NCI-H748 treated with DMSO at 0.1 percent for 48 hours (cell line): ENCODE results near the gene ARL6IP5.
A peak's percentile ranks its signal among the peaks of the same experiment; 100 is the strongest.

ENCODE experiments used
- DNase-seq: peaks from one replicate; lab custom pipeline; 2025; lab: John Stamatoyannopoulos, UW

The ARL6IP5 gene

DNA sequence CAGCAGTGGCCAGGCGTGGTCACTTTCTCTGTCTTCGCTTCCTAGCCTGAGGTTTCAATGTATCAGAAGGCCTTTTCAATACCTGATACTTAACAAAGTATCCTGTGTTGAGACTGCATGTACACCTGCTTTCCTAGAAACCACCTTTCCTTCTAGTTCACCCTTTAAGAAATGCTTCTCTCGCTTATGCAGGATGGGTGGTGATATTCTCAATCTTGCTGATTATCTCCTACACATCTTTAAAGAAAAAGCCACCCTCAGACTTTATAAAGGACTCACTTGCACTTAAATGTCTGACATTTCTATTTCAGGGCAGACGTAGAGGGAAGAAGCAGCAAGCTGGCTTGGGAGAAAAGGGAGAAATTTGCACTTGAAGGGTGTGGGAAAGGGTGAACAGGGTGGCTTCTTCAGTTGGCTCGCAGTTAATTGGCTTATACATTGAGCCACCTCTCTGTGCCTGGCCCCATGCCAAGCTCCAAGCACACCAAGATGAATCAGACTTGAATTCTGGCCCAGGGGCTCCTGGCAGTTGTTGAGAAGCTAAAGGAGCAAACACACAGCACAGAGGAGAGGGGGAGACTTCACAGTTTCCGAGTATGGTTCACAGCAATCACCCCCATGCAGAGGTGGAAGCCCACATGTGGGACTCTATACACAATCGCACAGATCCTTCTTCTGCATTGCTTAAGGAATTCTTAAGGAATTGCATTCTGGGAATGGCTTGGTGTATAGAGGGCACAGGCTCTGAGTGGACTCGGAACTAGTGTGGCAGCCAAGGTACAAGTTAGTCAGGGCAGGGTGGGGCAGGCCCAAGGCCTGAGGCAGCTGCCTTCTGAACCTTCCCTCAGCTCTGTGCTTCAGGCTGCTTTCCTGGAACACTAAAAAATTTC lies 1.3 kb downstream of the ARL6IP5 start:
- peak; percentile 25 for DNase-seq

GRCh38 chr3:69087030-69087791 lies 2.5 kb downstream of the ARL6IP5 start:
- DNase-seq: no peak

DNA sequence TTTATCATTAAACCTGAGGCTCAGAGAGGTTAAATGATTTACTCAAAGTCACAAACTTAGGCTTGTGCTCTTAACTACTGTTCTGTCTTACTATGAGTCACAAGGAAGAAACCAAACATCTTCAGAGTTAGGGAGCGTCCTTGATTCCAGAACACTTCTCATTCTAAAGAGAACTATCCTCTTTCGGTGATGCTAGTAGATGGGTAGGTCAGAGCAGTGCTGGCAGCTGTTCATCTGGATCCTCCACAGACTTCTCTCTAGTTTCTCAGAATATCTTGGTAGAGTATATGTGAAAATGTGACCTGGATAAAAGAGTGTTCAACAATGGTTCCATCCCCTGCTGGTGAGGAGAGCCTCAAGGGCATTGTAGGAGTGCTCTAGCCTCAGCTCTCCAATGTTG lies 3.3 kb downstream of the ARL6IP5 start:
- DNase-seq: no peak

DNA sequence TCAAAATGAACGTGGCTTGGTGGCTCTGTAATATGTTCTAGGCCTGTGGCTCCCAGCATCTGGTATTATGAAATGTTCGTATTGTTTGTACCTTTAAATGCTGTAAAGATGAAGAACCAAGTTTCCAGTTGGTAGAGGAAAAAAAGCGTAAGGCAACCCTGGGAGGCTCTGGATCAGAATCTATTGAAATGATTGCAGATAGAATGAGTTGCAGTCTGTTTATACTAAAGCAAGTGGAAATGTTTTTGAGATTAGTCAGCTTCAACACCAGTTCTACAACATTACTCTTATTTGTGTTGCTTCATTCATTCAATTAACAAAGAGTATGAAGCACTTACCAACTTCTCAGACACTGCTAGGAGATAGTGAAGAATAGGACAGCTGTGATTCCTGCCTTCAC lies 5.3 kb downstream of the ARL6IP5 start:
- no peak for DNase-seq

GRCh38 chr3:69091389-69092029 lies 6.8 kb downstream of the ARL6IP5 start:
- no peak for DNase-seq

- DNase-seq: no peak
These were observed 7.3 kb downstream of the ARL6IP5 start for GRCh38 chr3:69092030-69092516.

DNA sequence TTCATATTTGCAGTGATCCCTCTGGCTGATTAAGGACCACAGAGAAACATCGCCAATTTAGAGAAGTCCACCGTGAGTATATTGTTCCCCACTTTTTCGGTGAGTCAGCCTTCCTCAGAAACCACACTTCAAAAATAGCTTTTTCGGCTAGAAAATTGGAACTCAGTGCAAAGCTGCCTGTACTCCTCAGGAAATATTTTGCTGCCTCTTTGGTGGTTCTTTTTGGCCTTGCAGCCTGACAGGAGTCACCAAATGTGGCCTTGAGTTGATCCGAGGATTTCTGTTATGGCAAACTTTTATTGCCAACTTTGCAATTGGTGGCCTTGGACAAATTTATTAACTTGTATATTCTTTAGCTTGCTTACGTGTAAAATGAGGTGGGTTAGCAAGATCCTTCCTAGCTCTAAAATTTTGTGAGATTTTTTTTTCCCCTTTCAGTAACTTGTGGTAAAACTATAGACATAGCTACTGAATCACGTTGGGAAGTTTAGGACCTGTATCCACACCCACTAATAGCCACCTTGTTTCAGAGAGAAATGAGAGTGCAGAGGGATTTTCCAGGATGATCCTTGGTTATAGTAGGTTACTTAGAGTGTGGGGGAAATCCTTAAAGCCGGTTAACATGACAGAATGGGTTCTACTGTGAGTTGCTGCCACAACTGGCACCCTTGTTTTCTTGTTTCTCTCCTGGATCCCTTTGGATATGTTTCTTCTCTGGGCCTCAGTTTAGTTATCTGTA lies 9.9 kb downstream of the ARL6IP5 start:
- DNase-seq: no peak

DNA sequence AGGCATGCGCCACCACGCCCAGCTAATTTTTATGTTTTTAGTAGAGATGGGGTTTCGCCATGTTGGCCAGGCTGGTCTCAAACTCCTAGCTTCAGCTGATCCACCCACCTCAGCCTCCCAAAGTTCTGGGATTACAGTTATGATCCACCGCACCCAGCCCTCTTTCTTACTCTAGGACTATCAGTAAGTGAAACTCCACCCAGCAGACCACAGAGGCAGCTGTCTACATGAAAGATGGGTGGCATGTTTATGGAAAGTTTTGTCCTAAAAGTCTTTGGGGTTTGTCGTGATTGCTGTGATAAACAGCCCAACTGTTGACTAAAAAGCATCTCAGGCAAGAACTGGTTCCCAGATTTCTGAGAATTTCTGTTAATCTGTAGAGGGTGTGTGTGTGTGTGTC lies 10.9 kb downstream of the ARL6IP5 start:
- no peak for DNase-seq

- DNase-seq: no peak
These were observed 11.6 kb downstream of the ARL6IP5 start for GRCh38 chr3:69096299-69096698.

DNA sequence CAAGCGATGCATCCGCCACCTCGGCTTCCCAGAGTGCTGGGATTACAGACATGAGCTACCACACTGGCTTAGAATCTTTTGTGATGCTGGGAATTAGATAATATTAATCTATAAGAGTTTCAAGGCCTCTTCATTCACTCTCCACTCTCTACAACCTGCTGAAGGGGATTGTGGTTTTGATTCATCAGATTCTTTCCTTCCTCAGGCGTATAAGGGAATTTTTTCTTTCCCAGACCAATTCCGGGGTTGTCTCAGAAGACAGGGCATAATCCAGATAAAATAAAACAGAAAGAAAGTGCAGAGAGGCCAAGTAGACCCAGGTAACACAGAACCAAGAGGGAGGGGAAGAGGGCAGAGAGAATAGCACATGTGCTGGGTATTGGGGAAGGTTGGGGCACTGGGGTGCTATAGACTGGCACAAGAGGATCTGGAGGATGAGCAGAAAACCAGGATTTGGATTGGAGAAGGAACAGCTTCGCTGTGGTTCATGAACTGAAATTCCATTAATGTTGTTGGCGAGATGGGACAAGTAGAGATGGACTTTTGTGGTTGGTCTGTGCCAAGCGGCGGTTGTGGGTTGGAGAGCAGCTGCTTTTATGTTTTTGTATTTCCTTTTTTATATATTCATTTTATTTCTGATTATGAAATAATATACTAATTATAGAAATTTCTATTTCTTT lies 12.8 kb downstream of the ARL6IP5 start:
- no peak for DNase-seq

- no peak for DNase-seq
These were observed 14.8 kb downstream of the ARL6IP5 start for GRCh38 chr3:69099576-69099975.

DNA sequence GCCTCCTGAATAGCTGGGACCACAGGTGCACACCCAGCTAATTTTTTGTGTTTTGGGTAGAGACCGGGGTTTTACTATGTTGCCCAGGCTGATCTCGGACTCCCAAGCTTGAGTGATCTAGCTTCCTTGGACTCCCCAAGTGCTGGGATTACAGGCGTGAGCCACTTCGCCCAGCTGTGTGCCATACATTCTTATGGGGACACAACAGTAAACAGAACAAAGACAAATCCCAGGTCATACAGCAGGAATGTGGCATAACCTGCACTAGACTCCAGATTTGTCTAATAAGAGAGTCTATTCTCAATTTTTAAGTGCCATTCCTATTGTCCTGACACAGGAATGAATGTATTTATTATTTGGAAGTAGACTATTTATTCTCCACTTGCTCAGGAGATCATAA lies 17.6 kb downstream of the ARL6IP5 start:
- no peak for DNase-seq

DNA sequence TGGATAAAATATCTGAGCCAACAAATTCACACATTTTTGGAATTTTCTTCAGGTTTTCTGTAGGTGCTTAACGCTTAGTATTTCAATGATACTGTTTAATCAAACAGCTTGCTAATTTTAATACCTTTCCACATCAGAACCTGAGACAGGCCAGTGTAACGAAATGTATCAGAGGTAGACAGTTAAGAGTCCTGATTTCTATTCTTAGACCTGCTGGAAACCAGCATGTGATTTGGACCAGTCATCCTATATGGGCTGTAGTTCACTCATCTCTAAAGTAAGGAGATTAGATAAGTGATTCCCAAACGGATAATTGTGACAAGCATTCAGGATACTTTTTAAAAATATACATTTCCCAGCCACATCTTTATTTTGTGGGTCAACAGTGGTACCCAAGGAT lies 18.4 kb downstream of the ARL6IP5 start:
- no peak for DNase-seq

GRCh38 chr3:69104586-69104985 lies 19.8 kb downstream of the ARL6IP5 start:
- DNase-seq: no peak

DNA sequence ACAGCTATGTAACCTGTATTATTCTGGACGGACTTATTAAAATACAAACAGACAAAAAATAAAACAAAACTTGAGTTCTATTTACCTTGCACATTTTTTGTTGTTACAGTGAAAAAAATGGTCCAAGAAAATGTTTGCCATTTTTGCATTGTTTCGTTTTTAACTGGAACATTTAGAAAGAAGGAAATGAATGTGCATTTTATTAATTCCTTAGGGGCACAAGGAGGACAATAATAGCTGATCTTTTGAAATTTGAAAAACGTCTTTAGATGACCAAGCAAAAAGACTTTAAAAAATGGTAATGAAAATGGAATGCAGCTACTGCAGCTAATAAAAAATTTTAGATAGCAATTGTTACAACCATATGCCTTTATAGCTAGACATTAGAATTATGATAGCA lies 20.6 kb downstream of the ARL6IP5 start:
- no peak for DNase-seq

GRCh38 chr3:69107841-69108240 lies 23.1 kb downstream of the ARL6IP5 start:
- no peak for DNase-seq

GRCh38 chr3:69108811-69109210 lies 24.1 kb downstream of the ARL6IP5 start:
- no peak for DNase-seq

DNA sequence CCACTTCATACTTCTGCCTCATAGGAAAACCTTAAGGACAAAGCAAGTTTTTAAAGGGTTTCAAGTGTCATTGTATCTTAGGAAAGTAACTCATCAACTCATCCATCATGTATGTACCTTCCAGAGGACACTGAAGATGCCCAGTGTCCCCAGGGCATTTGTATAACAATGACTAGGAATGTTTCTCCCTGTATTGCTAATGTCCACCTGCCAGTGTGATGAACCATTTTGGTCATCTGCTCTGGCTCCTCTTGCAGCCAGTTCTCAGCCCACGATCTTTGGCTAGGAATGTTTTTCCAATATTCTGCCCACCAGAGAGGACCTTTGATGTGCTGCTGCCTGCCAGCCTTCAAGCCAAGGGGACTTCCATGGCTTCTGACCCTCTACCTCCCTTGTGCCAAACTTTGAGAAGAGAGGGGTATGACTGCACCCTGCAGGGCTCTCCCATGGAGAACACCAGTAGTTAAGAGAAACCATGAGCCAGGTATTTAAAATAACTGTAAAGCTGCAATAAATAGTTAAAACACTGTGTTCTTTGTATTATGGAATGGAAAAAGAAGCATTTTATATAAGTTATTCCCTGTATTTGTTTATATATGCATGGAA lies 26.3 kb downstream of the ARL6IP5 start:
- no peak for DNase-seq

GRCh38 chr3:69113536-69113935 lies 28.8 kb downstream of the ARL6IP5 start:
- DNase-seq: no peak

- no peak for DNase-seq
These were observed 31.0 kb downstream of the ARL6IP5 start for GRCh38 chr3:69115731-69116130.

DNA sequence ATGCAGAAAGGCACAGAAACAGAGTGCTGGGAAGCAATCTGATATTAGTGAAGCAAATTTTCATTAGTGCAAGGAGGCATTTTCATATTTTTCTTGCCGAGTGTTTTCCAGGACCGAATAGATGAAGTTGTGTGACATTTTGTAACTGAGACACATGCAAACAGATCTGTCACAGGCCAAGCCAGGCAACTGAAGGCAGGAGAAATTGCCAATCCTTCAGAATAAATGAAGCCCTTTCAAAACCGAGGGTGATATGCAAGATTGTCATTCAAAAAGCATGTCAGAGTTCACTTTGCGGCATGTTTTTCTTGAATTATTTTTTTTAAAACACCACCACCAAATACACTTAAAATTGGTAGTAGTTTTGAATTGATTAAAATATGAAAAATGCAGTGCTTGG lies 31.4 kb downstream of the ARL6IP5 start:
- no peak for DNase-seq
